HepG2 (cell line): ENCODE data around the gene CLCA4.

Source experiments
- CTCF ChIP-seq: sonication (generic); formaldehyde crosslinking; IDR thresholded peaks from 2 replicates; pipeline ENCODE4 v1.5.0; 2020; ENCODE audit warnings: mild to moderate bottlenecking, missing genetic modification reagents, moderate library complexity
- MXD4 ChIP-seq: IDR thresholded peaks from 2 replicates; pipeline ENCODE4 v1.6.1; 2016; ENCODE audit warnings: mild to moderate bottlenecking, missing biosample characterization, missing genetic modification reagents
- MYC ChIP-seq: sonication (generic); formaldehyde crosslinking; IDR thresholded peaks from 2 replicates; pipeline ENCODE4 v1.9.0; 2021; ENCODE audit warnings: missing genetic modification reagents, borderline replicate concordance
- NR3C1 ChIP-seq: sonication (generic); formaldehyde crosslinking; IDR thresholded peaks from 2 replicates; pipeline ENCODE4 v1.4.0; 2020; ENCODE audit warnings: missing genetic modification reagents
- ZNF274 ChIP-seq: sonication (generic); formaldehyde crosslinking; IDR thresholded peaks from 2 replicates; pipeline ENCODE4 v1.5.1; 2020; ENCODE audit warnings: mild to moderate bottlenecking, missing genetic modification reagents
- ZNF737 ChIP-seq: sonication (generic); formaldehyde crosslinking; IDR thresholded peaks from 2 replicates; pipeline ENCODE4 v1.5.0; 2020; ENCODE audit warnings: missing genetic modification reagents, mild to moderate bottlenecking, borderline replicate concordance

- TF ChIP-seq MXD4 (no peak), MYC (CRISPR knock-in tag) (no peak), NR3C1 (CRISPR knock-in tag) (no peak), ZNF274 (no peak), ZNF737 (CRISPR knock-in tag) (no peak), CTCF (CRISPR knock-in tag) (no peak)
Observed at GRCh38 chr1:86542631-86543030, 4.2 kb upstream of the CLCA4 start.
